PC-9 (cell line): ENCODE measurements around the gene EMP1. TPM values are rescaled to one million over a fixed set of nuclear protein-coding genes. Genes with fewer than 3 reads are reported as not detected.

Experiments used
- BruUV-seq: library from RNA; stranded (reverse); fragments of 400-500 nt; replicated peaks from 2 replicates; lab custom pipeline; 2021; lab: Mats Ljungman, UMichigan
- CTCF ChIA-PET: fragments of 300-600 bp; sonication (Branson Sonifier 250); formaldehyde crosslinking; loops from one replicate; lab custom pipeline; 2022; ENCODE audit warnings: antibody characterized with exemption; lab: Charles Lee
- POLR2A ChIA-PET: fragments of 300-600 bp; sonication (Branson Sonifier 250); formaldehyde crosslinking; loops from one replicate; lab custom pipeline; 2022; ENCODE audit warnings: antibody characterized with exemption; ENCODE audit not compliant: unreplicated experiment; lab: Charles Lee
- DNase-seq, 2 experiments: peaks; one replicate each; pipeline versions ENCODE4 v3.0.0 to v3.0.0-alpha.2; 2015 to 2022; ENCODE audit warnings: mixed read lengths in 1 of 2
- H2AFZ ChIP-seq: fragments of 200-600 bp; sonication (generic); 2 replicates; pipeline ENCODE4 v1.8.1; 2017; ENCODE audit warnings: antibody characterized with exemption
- H3F3A ChIP-seq: fragments of 200-600 bp; sonication (generic); 2 replicates; pipeline ENCODE4 v1.8.1; 2017; ENCODE audit warnings: antibody characterized with exemption, mild to moderate bottlenecking, low read depth; ENCODE audit not compliant: insufficient read depth
- H3K27ac ChIP-seq: fragments of 200-600 bp; sonication (generic); 2 replicates; pipeline ENCODE4 v1.6.1; 2016; ENCODE audit warnings: mixed run types
- H3K27me3 ChIP-seq: fragments of 200-600 bp; sonication (generic); 2 replicates; pipeline ENCODE4 v1.6.1; 2016; ENCODE audit warnings: low read depth, mixed run types; ENCODE audit not compliant: insufficient read depth
- H3K36me3 ChIP-seq: fragments of 200-600 bp; sonication (generic); 2 replicates; pipeline ENCODE4 v1.6.1; 2016; ENCODE audit warnings: low read depth, mixed run types
- H3K4me1 ChIP-seq: fragments of 200-600 bp; sonication (generic); replicated peaks from 2 replicates; pipeline ENCODE4 v1.6.1; 2016; ENCODE audit warnings: mixed run types; ENCODE audit not compliant: insufficient read depth
- H3K4me2 ChIP-seq: fragments of 200-600 bp; sonication (generic); 2 replicates; pipeline ENCODE4 v1.6.1; 2017; ENCODE audit warnings: mixed run types
- H3K4me3 ChIP-seq: fragments of 200-600 bp; sonication (generic); 2 replicates; pipeline ENCODE4 v1.6.1; 2016; ENCODE audit warnings: mixed run types
- H3K79me2 ChIP-seq: fragments of 200-600 bp; sonication (generic); 2 replicates; pipeline ENCODE4 v1.6.1; 2017; ENCODE audit warnings: low read depth, mixed run types
- H3K9me2 ChIP-seq: fragments of 200-600 bp; sonication (generic); 2 replicates; pipeline ENCODE4 v1.8.1; 2017; ENCODE audit warnings: mild to moderate bottlenecking; ENCODE audit not compliant: insufficient read depth
- H3K9me3 ChIP-seq: fragments of 200-600 bp; sonication (generic); 2 replicates; pipeline ENCODE4 v1.8.1; 2016; ENCODE audit warnings: low read depth; ENCODE audit not compliant: insufficient read depth
- H4K20me1 ChIP-seq: fragments of 200-600 bp; sonication (generic); 2 replicates; pipeline ENCODE4 v1.8.1; 2017; ENCODE audit not compliant: insufficient read depth
- EZH2 ChIP-seq: fragments of 200-600 bp; sonication (generic); IDR thresholded peaks from 2 replicates; pipeline ENCODE4 v1.8.0; 2017; ENCODE audit warnings: antibody characterized with exemption, low read depth
- intact Hi-C: fragments of 100-400 bp; cut with micrococcal nuclease; formaldehyde crosslinking; loops from one replicate; pipeline ENCODE4 v1.10.0; 2022; ENCODE audit not compliant: unreplicated experiment
- total RNA-seq: library from RNA; stranded (reverse); gene quantifications from 2 replicates; pipeline ENCODE4 v1.2.3, GENCODE V29; 2021
- TF ChIP-seq, protein P1 (sequence below): fragments of 200-600 bp; sonication (generic); conservative IDR thresholded peaks from 2 replicates; pipeline ENCODE4 v1.6.1; 2017; ENCODE audit warnings: mixed run types, antibody characterized with exemption, mild to moderate bottlenecking, moderate library complexity

EMP1 gene
- total RNA-seq, 1 experiment from 2014 or later: 909 TPM

DNA sequence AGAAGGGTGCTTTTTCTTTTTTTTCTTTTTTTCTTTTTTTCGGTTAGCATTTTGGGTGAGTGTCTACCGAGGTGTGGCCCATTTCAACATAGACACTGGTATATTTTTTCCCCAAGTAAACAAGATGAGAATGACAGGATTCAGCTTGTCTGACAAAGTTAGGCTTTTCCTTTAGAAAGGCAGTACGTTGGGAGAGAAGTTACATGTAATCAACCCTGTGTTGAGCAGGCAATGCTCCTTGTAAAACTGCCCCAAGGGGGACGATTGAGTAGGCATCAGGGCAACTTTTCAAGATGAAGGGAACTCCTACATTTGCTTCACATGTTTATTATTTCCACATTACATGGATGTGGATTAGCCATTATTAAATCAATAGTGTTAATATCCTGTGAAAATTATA, 1.7 kb downstream of the EMP1 start:
- no peak overlapping the region for H2AFZ ChIP-seq
- ChIA-PET CTCF (interaction anchor here (0.5 kb wide), 1 partner anchor 205 kb away, joined by 6 read pairs; no protein-coding TSS in a partner anchor), POLR2A (interaction anchor here (0.6 to 1.3 kb wide), 5 partner anchors 13 to 171 kb away, joined by 3 to 13 read pairs (median 6); no protein-coding TSS in a partner anchor)
- intact Hi-C loops: no loop called here
- H3K9me2 ChIP-seq: no peaks in the 10 kb centered on the region
- H3K4me1 ChIP-seq: peaks cover 79% of the 10 kb centered on the region
- TF ChIP-seq, protein P1, sequence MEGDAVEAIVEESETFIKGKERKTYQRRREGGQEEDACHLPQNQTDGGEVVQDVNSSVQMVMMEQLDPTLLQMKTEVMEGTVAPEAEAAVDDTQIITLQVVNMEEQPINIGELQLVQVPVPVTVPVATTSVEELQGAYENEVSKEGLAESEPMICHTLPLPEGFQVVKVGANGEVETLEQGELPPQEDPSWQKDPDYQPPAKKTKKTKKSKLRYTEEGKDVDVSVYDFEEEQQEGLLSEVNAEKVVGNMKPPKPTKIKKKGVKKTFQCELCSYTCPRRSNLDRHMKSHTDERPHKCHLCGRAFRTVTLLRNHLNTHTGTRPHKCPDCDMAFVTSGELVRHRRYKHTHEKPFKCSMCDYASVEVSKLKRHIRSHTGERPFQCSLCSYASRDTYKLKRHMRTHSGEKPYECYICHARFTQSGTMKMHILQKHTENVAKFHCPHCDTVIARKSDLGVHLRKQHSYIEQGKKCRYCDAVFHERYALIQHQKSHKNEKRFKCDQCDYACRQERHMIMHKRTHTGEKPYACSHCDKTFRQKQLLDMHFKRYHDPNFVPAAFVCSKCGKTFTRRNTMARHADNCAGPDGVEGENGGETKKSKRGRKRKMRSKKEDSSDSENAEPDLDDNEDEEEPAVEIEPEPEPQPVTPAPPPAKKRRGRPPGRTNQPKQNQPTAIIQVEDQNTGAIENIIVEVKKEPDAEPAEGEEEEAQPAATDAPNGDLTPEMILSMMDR: no peak
- no peak for TF ChIP-seq EZH2
- no peaks in the 10 kb centered on the region for H3K9me3 ChIP-seq
- peaks cover 56% of the 10 kb centered on the region for H3K36me3 ChIP-seq
- DNase-seq: no peak
- peak overlapping the region; percentile 99 for H3K27ac ChIP-seq
- H3K79me2 ChIP-seq: peaks cover 66% of the 10 kb centered on the region
- H4K20me1 ChIP-seq: peaks cover 31% of the 10 kb centered on the region
- peak overlapping the region; percentile 98 for H3K4me2 ChIP-seq
- peaks cover 71% of the 10 kb centered on the region for H3F3A ChIP-seq
- no peaks in the 10 kb centered on the region for H3K27me3 ChIP-seq
- no TSS peak for BruUV-seq
- peak overlapping the region; percentile 97 for H3K4me3 ChIP-seq

DNA sequence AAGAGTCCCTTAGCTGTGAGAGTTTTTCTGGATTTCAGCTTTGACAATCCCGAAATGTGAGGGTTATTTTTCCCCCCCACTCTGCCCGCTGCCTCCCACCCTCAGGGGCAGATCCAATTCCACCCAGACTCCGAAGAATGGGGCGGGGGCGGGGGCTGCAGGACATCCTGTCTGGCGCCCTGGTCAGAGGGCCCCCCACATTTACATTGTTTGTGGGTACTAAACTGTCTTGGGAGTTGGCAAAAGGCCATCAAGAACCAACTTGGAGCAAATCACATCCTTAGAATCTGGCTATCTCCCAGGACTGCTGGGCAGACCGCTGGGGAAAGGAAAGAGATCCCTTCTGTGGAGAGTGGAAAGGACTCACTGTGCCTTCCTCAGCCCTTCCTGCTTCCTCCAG, 2.4 kb downstream of the EMP1 start:
- Histone ChIP-seq H4K20me1 (peaks cover 31% of the 10 kb centered on the region), H3K36me3 (peaks cover 63% of the 10 kb centered on the region), H3K9me3 (no peaks in the 10 kb centered on the region), H3F3A (peaks cover 77% of the 10 kb centered on the region), H3K27ac (peak overlapping the region; percentile 99), H3K4me3 (peak overlapping the region; percentile 97), H3K27me3 (no peaks in the 10 kb centered on the region), H3K79me2 (peaks cover 72% of the 10 kb centered on the region), H3K9me2 (no peaks in the 10 kb centered on the region), H2AFZ (no peak overlapping the region), H3K4me2 (peak overlapping the region; percentile 98), H3K4me1 (peaks cover 79% of the 10 kb centered on the region)
- peak in 1 of 2 experiments; percentile 45 for DNase-seq
- intact Hi-C loops: no loop called here
- POLR2A ChIA-PET: interaction anchor here (0.5 to 0.6 kb wide), 2 partner anchors 102 to 218 kb away, joined by 3 to 5 read pairs; no protein-coding TSS in a partner anchor
- no TSS peak for BruUV-seq
- TF ChIP-seq EZH2: no peak
- TF ChIP-seq, protein P1: no peak
- CTCF ChIA-PET: no interaction called here

DNA sequence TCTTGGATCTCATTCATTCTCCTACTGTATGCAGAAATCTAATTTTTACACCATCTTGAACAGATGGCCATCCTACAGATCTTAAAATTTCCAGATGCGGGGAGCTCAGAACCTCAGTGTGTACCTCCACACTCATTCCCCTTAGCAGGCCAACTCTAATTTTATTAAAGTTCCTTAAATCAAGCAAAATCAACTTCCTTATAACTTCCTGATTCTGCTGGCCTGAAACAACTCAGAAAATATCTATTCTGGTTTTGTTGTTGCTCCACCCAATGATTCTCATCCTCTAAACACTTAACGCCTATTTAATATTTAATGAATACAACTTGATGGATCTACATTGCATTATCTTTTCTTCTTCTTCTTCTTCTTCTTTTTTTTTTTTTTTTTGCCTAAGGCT, 3.1 kb downstream of the EMP1 start:
- peaks cover 79% of the 10 kb centered on the region for H3F3A ChIP-seq
- peaks cover 31% of the 10 kb centered on the region for H4K20me1 ChIP-seq
- POLR2A ChIA-PET: interaction anchor here (0.6 to 1.8 kb wide), 6 partner anchors 20 to 106 kb away, joined by 3 to 22 read pairs (median 6); no protein-coding TSS in a partner anchor
- CTCF ChIA-PET: interaction anchor here (0.8 kb wide), 1 partner anchor 62 kb away, joined by 4 read pairs; no protein-coding TSS in a partner anchor
- peaks cover 79% of the 10 kb centered on the region for H3K4me1 ChIP-seq
- H3K9me3 ChIP-seq: no peaks in the 10 kb centered on the region
- H3K4me2 ChIP-seq: peak overlapping the region; percentile 98
- no peaks in the 10 kb centered on the region for H3K9me2 ChIP-seq
- H3K27ac ChIP-seq: peak overlapping the region; percentile 99
- TF ChIP-seq, protein P1: no peak
- TF ChIP-seq EZH2: no peak
- H2AFZ ChIP-seq: no peak overlapping the region
- no TSS peak for BruUV-seq
- H3K27me3 ChIP-seq: no peaks in the 10 kb centered on the region
- intact Hi-C loops: no loop called here
- H3K79me2 ChIP-seq: peaks cover 80% of the 10 kb centered on the region
- no peak for DNase-seq
- peaks cover 66% of the 10 kb centered on the region for H3K36me3 ChIP-seq
- H3K4me3 ChIP-seq: peak overlapping the region; percentile 97
